Neuron (in vitro differentiated cells): Measurements from ENCODE around the gene ENDOU.

ENCODE experiments used
- H2AFZ ChIP-seq: one replicate; pipeline ENCODE4 v1.6.1; 2013; ENCODE audit warnings: low read depth, mild to moderate bottlenecking, inconsistent platforms, low read length, moderate library complexity
- H3K27me3 ChIP-seq: one replicate; pipeline ENCODE4 v1.6.1; 2013; ENCODE audit warnings: low read length; ENCODE audit not compliant: insufficient read depth
- H3K36me3 ChIP-seq: one replicate; pipeline ENCODE4 v1.6.1; 2013; ENCODE audit warnings: low read length; ENCODE audit not compliant: insufficient read depth
- H3K4me1 ChIP-seq: one replicate; pipeline ENCODE4 v1.6.1; 2013; ENCODE audit warnings: low read length; ENCODE audit not compliant: insufficient read depth
- H3K4me3 ChIP-seq: 2 replicates; pipeline ENCODE4 v1.5.1; 2013; ENCODE audit warnings: mild to moderate bottlenecking, low read length, moderate library complexity
- H3K9me3 ChIP-seq: one replicate; pipeline ENCODE4 v1.6.1; 2013; ENCODE audit warnings: low read length

The ENDOU gene

DNA sequence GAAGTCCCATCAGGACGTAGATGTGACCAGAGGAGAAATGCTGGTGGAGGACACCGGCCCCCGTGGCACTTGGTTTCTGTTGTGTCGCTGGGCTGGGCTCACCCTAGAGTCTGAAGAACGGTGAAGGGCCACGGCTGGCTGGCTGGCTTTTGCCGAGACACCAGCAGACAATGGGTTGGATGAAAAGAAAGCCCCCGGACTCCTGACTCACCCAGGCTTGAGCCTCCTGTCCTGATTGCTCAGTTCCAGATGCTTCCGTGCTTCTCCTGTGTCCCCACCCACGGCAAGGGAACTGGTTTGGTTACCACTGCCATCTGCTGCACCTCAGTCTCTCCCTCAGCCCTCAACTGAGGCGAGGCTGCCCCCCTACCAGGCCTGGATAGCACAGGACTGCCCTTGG lies 10.4 kb upstream of the ENDOU start:
- no peak overlapping the region for H3K4me3 ChIP-seq
- H3K36me3 ChIP-seq, result no peaks in the 10 kb centered on the region
- no peak overlapping the region for H2AFZ ChIP-seq
- H3K4me1 ChIP-seq, result peaks cover 12% of the 10 kb centered on the region
- H3K27me3 ChIP-seq, result no peaks in the 10 kb centered on the region
- H3K9me3 ChIP-seq, result no peaks in the 10 kb centered on the region

DNA sequence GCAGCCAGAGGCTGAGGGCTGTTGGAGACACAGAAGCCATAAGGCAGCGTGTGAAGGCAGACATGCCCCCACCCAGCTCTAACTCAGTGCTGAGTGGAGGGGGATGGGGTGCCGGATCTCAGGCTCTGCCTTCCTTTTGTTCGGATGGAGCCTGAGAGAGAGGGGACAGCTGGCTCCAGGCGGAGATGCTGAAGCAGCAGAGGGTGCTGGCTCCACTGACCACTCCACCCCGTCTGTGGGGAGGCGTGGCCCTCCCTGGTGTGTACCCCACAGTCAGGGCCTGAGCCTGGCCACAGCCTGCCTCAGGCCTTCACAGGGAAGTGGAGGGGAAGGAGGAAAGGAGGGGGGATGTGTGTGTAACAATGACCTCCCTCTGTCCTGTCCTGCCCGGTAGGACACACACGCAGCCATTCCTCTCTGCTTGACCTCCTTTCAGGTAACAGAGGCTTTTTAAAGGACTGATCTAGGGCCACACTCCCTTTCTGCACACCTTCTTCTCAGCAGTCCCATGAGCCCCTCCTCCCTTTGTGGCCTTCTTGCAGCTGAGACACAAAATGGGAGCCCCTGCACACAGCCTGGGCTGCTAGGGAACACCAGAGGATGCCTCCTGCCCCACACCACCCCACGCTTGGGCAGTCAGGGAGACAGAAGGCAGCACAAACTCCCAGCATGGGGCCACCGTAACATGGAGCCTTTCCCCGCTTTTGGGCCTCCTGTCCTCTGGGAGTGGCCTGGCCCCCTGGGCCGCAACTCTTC lies 9.6 kb upstream of the ENDOU start:
- H2AFZ ChIP-seq, result peak overlapping the region; percentile 10
- H3K27me3 ChIP-seq, result no peaks in the 10 kb centered on the region
- no peaks in the 10 kb centered on the region for H3K9me3 ChIP-seq
- H3K36me3 ChIP-seq, result no peaks in the 10 kb centered on the region
- H3K4me3 ChIP-seq, result no peak overlapping the region
- peaks cover 12% of the 10 kb centered on the region for H3K4me1 ChIP-seq

DNA sequence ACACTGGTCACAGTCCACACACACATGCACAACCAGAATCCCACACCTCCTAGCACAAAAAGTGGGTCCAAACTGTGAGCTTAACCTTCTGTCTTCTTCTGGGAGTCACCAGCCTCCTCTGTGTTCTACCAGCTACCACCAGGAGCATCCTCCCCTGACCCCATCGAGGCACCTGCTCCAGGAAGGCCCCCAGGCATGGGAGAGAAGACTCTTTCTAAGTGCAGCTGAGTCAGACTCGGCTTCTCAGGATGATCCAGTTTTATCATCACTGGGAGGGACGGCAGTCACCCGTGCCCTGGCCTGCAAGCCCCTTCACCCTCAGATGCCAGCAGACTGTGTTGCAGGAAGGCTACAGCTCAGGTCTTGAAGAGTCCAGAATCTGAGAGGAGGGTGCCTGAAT lies 7.9 kb upstream of the ENDOU start:
- no peak overlapping the region for H2AFZ ChIP-seq
- no peaks in the 10 kb centered on the region for H3K27me3 ChIP-seq
- H3K4me3 ChIP-seq, result no peak overlapping the region
- no peaks in the 10 kb centered on the region for H3K36me3 ChIP-seq
- H3K9me3 ChIP-seq, result no peaks in the 10 kb centered on the region
- peaks cover 12% of the 10 kb centered on the region for H3K4me1 ChIP-seq

DNA sequence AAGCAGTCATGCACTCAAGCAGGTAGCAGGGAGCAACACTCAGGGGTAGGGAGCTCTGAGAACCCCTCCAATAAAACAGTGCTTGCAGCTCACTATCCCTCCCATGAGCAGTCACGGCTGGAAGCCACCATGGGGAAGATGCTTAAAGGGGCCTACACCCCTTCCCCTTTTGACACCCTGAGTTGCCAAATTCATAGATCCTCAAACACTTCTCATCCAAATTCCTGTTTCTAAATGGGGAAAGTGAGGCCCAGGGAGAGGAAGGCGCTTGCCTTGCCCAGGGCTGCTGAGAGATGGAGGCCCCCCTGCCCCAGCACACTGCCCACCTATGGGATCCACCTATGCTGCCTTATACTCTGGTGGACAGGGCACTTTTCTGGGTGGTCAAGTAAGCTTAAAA lies 7.2 kb upstream of the ENDOU start:
- no peaks in the 10 kb centered on the region for H3K36me3 ChIP-seq
- no peaks in the 10 kb centered on the region for H3K27me3 ChIP-seq
- no peaks in the 10 kb centered on the region for H3K9me3 ChIP-seq

DNA sequence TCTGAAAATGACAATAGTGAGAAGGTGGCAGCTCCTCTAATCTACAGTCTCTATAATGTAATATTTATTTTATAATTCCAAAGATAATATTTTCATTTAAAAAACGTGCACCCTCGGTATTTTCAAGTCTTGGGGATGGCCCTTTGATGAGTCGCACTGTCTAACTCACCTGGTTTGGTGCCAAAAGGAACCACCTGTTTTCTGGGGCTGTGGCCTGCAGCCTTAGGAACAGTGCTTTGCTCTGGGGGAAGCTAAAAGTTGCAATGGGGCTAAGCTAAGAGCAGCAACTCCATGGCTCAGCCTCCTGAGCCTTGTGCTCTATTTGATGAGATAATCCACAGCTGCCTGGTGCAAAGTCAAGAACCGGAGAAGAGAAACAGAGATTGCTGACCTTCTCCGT lies 6.4 kb upstream of the ENDOU start:
- Histone ChIP-seq H2AFZ (no peak overlapping the region), H3K4me3 (no peak overlapping the region), H3K9me3 (no peaks in the 10 kb centered on the region), H3K36me3 (no peaks in the 10 kb centered on the region), H3K4me1 (peaks cover 12% of the 10 kb centered on the region), H3K27me3 (no peaks in the 10 kb centered on the region)

More for the DNA sequence above, 7.2 kb upstream of the ENDOU start:
- H3K4me1 ChIP-seq, result peaks cover 12% of the 10 kb centered on the region
- no peak overlapping the region for H3K4me3 ChIP-seq
- H2AFZ ChIP-seq, result no peak overlapping the region

DNA sequence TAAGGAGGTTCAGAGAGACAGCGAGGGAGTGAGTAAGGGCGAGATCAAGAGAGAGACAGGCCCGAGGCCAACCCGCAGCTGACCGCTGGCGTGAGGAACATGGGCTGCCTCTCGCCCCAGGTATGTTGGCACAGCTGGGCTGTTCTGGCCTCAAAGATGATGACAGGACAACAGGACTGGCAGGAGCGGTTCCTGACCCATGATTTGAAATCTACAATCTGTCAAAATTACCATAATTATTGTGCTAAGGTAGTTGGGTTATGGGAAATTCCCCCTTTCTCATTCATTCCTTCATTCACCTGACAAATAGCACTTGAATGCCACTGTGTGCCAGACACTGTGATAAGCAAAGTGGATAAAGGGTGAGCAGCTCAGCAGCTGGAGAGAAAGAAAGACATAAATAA lies 5.1 kb upstream of the ENDOU start:
- Histone ChIP-seq H3K36me3 (no peaks in the 10 kb centered on the region), H3K27me3 (no peaks in the 10 kb centered on the region), H2AFZ (no peak overlapping the region), H3K9me3 (no peaks in the 10 kb centered on the region), H3K4me1 (peaks cover 14% of the 10 kb centered on the region), H3K4me3 (no peak overlapping the region)

DNA sequence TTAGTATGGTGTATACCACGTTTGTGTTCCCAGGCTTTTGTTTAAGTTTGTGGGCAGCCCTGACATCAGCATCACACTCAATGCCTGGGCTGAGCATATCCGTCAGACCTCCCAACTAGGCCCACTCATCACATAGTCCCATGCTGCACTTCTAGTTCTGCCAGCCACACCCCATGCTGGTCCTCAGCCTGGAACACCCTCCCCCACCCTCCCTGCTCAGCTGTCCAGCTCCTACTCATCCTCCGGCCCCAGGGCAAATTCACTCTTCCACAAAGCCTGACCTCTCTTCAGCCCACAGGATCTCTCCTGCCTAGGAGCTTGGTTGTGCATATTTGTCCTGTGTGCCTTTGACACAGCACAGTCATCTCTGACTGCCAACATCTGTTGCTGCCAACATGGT lies 3.9 kb upstream of the ENDOU start:
- Histone ChIP-seq H3K36me3 (no peaks in the 10 kb centered on the region), H2AFZ (no peak overlapping the region), H3K9me3 (no peaks in the 10 kb centered on the region), H3K4me1 (peaks cover 3% of the 10 kb centered on the region), H3K4me3 (no peak overlapping the region), H3K27me3 (no peaks in the 10 kb centered on the region)

DNA sequence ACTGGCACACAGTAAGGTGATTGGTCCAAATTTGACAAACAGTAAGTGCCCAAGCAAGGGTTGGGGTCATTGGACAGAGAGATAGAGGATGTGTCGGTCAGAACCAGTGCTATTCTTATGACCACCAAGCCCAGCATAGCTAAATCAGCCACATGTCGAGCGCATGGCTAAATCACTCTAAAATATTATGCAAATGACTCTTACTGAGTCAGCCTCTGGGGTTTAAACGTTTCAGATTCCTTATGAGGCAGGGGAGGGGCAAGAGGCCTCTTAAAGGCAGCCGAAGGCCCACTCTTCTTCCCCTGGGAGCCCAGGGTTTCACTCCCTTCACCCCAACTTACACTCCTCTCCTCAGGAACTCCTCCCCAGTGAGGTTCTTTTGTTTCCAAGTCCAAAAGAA lies 603 bp upstream of the ENDOU start:
- no peak overlapping the region for H3K4me3 ChIP-seq
- H2AFZ ChIP-seq, result no peak overlapping the region
- no peaks in the 10 kb centered on the region for H3K9me3 ChIP-seq
- H3K27me3 ChIP-seq, result no peaks in the 10 kb centered on the region
- peaks cover 3% of the 10 kb centered on the region for H3K4me1 ChIP-seq
- H3K36me3 ChIP-seq, result no peaks in the 10 kb centered on the region

DNA sequence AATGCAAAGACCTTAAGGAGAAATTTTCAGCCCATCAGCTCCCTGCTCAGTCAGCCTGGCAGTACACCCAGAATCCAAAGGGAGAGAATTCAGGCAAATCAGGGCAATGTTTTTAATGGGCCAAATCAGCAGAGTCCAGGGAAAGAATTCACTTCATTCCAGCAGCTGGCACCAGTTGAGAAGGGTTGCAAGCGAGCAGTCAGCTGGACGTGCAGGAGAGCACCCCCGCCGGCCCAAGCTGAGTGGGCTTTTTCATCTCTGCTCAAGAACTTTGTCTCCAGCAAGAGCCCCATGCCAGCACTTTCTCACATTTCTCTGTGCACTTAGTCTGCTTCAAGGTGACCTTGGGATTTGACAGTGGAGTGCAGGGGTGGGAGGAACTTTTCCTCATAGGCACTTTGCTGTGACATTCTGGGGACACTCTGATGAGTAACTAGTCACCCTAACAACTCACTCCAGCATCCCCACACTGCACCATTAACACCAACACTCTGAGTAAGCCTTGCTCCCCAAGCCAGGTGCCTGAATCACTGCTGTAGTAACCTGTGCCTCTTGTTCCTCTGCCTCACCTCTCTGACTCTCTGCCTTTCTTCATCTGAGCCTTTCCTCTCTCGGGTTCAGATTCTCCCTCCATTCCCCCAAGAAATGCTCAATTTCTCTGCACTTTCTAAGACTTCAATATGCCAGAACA lies 2.2 kb downstream of the ENDOU start:
- H2AFZ ChIP-seq, result no peak overlapping the region
- no peaks in the 10 kb centered on the region for H3K36me3 ChIP-seq
- H3K4me3 ChIP-seq, result no peak overlapping the region
- no peaks in the 10 kb centered on the region for H3K27me3 ChIP-seq
- no peaks in the 10 kb centered on the region for H3K9me3 ChIP-seq
- H3K4me1 ChIP-seq, result peaks cover 3% of the 10 kb centered on the region

DNA sequence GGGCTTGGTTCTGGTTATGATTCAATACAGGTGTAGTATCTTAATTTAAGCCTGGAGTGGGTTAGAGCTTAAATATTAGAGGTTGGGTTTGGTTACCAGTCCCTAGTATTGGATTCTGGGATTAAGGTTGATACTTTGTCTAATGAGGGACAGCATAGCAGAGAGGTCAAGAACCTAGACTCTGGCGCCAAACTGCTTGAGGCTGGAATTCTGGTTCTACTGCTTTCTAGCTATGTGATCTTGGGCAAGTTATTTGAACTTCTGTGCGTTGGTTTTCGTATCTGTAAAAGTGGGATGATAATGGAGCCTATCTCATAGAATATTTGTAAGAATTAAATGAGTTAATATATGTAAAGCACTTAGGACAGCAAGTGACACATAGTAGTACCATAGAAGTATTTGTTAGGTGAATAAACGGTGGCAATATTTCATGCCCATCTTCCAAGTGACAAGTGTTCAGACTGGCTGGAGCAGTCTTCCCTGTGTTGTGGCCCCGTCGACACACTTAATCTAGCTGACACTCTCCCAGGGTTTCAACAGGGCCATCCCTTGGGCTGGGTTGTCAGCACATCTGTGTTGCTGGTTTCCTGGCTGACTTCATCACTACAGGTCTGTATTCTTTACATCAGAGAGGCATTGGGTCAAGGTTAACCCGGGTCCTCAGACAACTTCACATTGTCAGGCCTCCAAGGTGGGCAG lies 3.0 kb downstream of the ENDOU start:
- Histone ChIP-seq H3K4me1 (peaks cover 3% of the 10 kb centered on the region), H3K9me3 (no peaks in the 10 kb centered on the region), H2AFZ (no peak overlapping the region), H3K27me3 (no peaks in the 10 kb centered on the region), H3K36me3 (no peaks in the 10 kb centered on the region), H3K4me3 (no peak overlapping the region)

DNA sequence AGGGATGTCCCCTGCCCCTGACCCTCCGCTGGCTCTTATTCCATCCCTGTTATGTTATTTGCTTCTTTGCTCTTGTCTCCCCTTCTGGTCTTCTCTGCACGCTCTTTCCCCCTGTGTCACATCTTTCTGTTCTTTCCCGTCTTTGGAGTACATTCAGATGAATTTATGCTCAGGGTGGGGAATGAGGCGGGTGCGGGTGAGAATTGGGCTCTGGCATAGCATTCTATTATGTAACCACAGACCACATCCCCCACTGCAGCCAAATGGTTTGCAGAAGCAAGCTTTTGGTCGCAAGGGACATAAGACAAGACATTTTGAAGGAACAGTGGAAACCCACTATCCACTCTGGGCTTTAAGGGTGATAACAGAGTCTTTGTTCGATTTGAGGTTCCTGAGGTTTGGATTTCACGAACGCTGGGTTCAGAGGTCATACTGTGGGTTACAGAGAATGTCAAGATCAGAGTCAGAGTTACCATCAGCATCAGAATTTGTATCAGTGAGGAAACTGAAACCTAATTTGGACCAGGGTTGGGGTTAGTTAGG lies 3.8 kb downstream of the ENDOU start:
- no peaks in the 10 kb centered on the region for H3K36me3 ChIP-seq
- no peak overlapping the region for H3K4me3 ChIP-seq
- H2AFZ ChIP-seq, result no peak overlapping the region
- no peaks in the 10 kb centered on the region for H3K27me3 ChIP-seq
- H3K9me3 ChIP-seq, result no peaks in the 10 kb centered on the region
- H3K4me1 ChIP-seq, result peaks cover 3% of the 10 kb centered on the region

DNA sequence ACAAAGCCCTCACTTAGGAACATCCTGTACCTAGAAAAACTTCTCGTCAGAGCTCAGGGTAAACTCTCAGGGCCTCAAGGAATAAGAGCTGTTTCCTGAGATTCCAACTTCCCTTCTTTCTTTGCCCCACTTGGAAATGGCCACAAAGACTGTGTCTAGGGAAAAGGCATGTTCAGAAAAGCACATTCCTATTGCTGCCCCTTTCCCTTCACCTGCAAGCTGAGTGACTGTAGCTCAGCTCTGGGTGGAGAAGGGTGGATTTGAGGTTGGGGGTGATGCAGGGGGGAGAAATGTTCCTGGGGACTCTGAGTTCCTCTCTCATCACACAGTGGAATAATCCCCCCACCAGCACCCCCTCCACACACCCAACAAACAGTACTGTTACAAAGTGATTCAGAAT lies 6.8 kb downstream of the ENDOU start:
- H3K36me3 ChIP-seq, result no peaks in the 10 kb centered on the region
- H3K9me3 ChIP-seq, result no peaks in the 10 kb centered on the region
- no peaks in the 10 kb centered on the region for H3K4me1 ChIP-seq
- H2AFZ ChIP-seq, result no peak overlapping the region
- no peak overlapping the region for H3K4me3 ChIP-seq
- no peaks in the 10 kb centered on the region for H3K27me3 ChIP-seq
